ENCODE data around the gene CETN2. TPM values are rescaled to one million over a fixed set of nuclear protein-coding genes. Genes with fewer than 3 reads are reported as not detected.

Gene CETN2
- total RNA-seq, 4 donors from 2014 or later: 17.3 to 28.8 (median 19.7) TPM

- TF ChIP-seq CTCF (IDR thresholded peaks at IDR 0.05): no peak
- ATAC-seq (ENCODE audit: low FRiP score) (no peak), DNase-seq (ENCODE audit: low spot score) (no peak)
These were observed 39.4 kb upstream of the CETN2 start for GRCh38 chrX:152869972-152870371.

GRCh38 chrX:152866386-152866785 is 35.8 kb upstream of the CETN2 start:
- DNase-seq (ENCODE audit: low spot score) (no peak), ATAC-seq (ENCODE audit: low FRiP score) (no peak)
- TF ChIP-seq CTCF (IDR thresholded peaks at IDR 0.05): no peak

GRCh38 chrX:152865232-152865920 is 34.8 kb upstream of the CETN2 start:
- TF ChIP-seq CTCF (IDR thresholded peaks at IDR 0.05): no peak
- ATAC-seq (ENCODE audit: low FRiP score): no peak

GRCh38 chrX:152861826-152862225 is 31.3 kb upstream of the CETN2 start:
- no peak for TF ChIP-seq CTCF (IDR thresholded peaks at IDR 0.05)
- no peak for DNase-seq (ENCODE audit: low spot score)
- ATAC-seq (ENCODE audit: low FRiP score): no peak

More at GRCh38 chrX:152865232-152865920, 34.8 kb upstream of the CETN2 start:
- no peak for DNase-seq (ENCODE audit: low spot score)

GRCh38 chrX:152861116-152861515 is 30.6 kb upstream of the CETN2 start:
- ATAC-seq (ENCODE audit: low FRiP score) (no peak), DNase-seq (ENCODE audit: low spot score) (no peak)
- TF ChIP-seq CTCF (IDR thresholded peaks at IDR 0.05): no peak

GRCh38 chrX:152853986-152854385 is 23.4 kb upstream of the CETN2 start:
- no peak for ATAC-seq (ENCODE audit: low FRiP score)
- DNase-seq (ENCODE audit: low spot score): no peak
- no peak for TF ChIP-seq CTCF (IDR thresholded peaks at IDR 0.05)

GRCh38 chrX:152850465-152850864 is 19.9 kb upstream of the CETN2 start:
- ATAC-seq (ENCODE audit: low FRiP score) (no peak), DNase-seq (ENCODE audit: low spot score) (no peak)
- TF ChIP-seq CTCF (IDR thresholded peaks at IDR 0.05): no peak

Measured in omental fat pad (tissue), 4 donors.